HG03354 (cell line): ENCODE data around the gene SLC9A9.

Experiments used
- ATAC-seq: cut with Tn5 transposase; IDR thresholded peaks from one replicate; pipeline ENCODE4 v1.9.1; 2021; ENCODE audit warnings: mild to moderate bottlenecking; ENCODE audit not compliant: unreplicated experiment, poor library complexity, severe bottlenecking

Gene SLC9A9

DNA sequence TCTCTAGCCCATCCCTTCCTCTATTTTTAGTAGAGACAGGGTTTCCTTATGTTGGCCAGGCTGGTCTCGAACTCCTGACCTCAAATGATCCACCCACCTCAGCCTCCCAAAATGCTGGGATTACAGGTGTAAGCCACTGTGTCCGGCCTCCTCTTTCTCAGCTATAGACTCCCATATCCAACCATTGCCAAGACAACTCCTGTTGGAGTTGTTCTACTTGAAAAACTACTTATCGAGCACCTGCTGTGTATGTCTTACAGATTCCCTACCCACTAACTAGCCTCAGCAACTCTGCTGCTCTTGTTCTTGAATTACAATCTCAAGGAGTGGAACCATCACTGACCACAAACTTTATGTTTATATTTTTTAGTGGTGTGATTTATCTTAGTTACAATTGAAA lies 186.6 kb downstream of the SLC9A9 start:
- no peak for ATAC-seq

DNA sequence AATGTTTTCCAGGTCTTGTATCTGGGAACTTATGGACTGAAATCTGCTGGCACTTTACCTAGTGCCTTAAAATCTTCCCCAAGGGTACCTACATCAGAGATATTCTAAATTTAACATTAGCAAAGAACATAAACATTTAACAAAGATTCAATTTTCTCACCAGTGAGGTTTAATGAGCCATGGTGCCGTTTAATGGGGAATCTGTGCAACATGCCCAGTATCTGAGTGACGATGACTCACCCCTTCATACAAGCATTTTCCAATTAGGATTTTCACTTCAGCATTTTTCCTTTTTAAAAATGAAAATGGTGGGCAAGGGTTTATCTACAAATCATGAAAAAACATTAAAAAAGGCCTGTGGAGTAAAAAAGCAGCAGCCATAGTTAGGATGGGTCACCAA lies 189.4 kb downstream of the SLC9A9 start:
- no peak for ATAC-seq

DNA sequence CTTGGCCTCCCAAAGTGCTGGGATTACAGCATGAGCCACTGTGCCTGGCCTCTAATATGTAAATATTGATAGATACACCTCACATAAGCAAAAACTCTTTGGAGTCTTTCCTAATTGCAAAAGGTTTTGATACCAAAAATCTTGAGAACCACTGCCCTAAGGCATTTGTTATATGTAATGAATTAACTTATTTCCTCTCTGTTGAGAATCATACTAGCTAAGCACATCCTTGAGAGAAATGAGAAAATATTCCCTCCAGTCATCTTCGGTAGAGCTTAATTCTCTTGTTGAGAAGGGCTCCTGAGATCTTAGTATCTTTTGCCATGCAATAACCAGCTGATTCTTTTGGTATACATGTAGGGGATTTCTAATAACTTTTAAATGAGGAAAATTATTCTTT lies 190.2 kb downstream of the SLC9A9 start:
- no peak for ATAC-seq

DNA sequence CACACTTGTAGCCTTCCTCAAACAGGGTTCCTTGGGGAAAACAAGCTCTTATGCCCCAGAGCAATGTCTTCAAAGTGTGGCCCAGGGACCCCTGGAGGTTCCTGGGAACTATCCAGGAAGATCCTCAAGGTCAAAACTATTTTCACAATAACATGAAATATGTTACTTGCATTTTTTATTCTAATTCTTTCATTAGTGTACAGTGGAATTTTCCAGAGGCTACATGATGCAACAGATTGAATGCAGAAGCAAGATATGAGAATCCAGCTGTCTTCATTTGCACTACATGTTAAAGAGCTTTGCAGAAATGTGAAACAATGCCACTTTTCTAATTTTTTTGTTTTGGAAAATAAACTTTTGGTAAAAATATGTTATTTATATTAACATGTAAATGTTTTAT lies 190.9 kb downstream of the SLC9A9 start:
- ATAC-seq, result no peak

DNA sequence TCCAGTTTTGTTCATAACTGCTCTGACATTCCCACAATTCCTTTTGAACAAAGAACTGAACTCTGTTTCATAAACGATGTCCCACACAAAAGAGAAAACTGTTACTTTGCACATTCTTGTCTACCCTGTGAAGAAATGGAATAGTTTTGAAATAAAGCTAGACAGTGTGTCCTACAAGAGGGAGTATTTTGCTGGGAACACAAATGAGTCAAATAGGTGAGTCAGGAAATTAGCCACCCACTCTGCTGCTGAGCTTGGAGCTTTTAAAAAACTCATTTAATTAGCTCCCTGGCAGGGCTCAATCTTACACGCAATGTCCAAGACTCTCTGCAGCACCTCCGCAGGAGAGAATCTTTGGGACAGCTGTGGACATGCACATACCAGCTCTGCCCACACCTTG lies 193.4 kb downstream of the SLC9A9 start:
- no peak for ATAC-seq

DNA sequence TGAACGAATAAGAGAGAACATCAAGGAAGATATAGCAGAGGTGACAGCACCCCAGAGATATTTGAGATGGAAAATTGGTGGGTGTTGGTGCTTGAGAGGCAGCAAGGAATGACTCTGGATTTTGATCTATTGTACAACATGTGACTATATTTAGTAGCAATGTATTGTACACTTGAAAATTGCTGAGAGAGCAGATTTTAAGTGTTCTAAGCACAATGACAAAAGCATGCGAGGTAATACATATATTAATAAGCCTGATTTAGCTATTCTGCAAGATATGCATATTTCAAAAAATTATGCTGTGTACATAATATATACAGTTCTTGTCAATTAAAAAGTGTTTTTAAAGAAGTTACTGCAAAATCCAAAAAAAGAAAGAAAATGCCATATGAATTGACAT lies 194.3 kb downstream of the SLC9A9 start:
- ATAC-seq, result no peak

DNA sequence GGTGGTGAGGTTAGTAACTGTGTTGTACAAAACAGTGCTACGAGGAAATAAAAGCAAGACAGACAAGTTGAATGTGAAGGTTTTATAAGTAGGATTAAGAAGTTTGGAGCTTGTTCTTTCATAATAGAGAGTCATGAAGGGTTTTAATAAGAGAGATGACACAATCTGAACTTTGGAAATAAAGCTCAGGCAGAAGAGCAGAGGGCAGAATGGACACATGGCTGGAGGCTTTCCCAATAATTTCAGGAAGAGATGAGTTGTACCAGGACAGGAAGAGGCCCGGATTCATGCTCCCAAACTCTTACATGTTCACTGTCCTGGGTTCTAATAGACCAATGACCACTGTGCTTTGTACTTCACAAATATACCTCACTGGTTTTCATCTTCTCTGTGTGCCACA lies 194.8 kb downstream of the SLC9A9 start:
- ATAC-seq, result no peak

DNA sequence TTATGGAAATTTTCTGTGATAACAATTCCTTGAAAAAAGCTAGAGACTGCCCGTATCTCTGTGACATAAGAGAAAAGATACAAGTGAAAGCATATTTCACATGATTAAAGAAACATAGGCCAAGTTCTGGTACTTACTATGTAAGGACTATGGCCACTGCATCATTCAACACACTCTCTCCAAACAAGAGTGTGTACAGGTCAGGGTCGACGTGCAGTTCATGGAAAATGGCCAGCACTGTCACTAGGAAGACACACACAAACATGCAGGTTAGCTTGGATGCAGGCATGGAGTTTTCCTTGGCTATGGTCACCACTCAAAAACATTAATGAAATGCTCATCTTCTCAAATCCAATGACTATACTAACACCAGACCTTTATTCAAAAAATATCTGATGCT lies 196.2 kb downstream of the SLC9A9 start:
- no peak for ATAC-seq

DNA sequence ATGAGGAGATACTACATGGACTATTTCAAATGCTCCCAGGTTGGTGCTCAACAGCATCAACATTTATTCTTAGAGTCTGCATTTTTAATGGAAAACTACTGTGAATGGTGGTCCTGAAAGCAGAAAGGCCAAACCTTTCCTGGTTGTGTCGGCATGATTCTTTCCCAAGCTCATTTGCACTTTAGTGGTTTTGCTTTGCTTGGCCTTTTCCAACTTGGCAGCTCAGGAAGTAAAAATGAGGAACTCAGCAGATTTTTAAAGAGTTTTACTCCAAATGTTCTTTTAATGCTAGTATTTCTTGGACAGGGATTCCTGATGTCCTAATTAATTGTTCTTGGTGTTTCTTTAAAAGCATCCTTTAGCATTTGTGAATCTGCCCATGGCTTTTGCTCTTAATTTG lies 197.4 kb downstream of the SLC9A9 start:
- ATAC-seq, result no peak

DNA sequence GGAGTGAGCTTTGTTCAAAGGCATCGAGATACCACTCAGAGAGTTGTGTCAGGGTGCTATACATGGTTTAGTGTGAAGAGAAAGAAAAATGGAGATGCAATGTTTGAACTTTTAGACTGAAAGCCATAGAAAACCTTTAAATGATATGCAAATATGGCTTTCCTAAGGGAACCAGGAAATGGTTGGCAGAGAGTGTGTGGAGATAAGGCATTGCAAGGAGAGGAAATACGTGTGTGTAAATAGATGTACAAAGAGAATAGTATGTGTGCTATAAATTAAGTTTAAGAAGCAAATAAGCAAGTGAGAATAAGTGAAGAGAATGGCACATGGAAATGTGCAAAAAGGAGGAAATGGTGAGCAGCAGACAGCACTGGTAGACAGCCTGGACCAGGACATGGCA lies 198.1 kb downstream of the SLC9A9 start:
- no peak for ATAC-seq

DNA sequence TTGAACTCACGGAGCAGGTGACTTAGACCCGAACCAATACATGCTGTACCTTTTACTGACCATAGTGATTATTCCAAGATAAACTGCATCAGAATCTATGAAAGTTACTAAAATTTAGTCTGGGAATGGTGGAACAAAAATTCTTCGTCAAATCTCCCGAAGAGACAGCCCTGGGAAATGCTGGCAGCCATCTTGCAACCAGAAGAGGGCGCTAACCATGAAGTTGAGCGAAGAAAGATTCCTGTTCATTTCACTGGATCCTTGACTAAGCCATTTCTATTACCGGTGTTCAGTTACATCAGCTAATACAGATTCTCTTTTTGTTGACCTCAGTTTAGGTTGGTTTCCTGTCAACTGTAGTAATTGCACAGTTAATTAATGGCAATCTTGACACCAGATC lies 199.6 kb downstream of the SLC9A9 start:
- no peak for ATAC-seq

DNA sequence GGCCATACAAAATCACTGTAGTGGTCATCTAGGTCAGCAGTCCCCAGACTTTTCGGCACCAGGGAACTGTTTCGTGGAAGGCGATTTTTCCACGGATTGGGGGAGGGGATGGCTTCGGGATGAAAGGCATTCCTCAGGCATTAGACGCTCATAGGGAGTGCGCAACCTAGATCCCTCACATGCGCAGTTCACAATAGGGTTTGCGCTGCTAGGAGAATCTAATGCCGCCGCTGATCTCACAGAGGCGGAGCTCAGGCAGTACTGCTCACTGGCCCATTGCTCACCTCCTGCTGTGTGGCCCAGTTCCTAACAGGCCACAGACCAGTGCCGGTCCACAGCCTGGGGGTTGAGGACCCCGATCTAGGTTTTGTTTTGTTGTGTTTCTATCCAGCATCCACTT lies 200.1 kb downstream of the SLC9A9 start:
- no peak for ATAC-seq

DNA sequence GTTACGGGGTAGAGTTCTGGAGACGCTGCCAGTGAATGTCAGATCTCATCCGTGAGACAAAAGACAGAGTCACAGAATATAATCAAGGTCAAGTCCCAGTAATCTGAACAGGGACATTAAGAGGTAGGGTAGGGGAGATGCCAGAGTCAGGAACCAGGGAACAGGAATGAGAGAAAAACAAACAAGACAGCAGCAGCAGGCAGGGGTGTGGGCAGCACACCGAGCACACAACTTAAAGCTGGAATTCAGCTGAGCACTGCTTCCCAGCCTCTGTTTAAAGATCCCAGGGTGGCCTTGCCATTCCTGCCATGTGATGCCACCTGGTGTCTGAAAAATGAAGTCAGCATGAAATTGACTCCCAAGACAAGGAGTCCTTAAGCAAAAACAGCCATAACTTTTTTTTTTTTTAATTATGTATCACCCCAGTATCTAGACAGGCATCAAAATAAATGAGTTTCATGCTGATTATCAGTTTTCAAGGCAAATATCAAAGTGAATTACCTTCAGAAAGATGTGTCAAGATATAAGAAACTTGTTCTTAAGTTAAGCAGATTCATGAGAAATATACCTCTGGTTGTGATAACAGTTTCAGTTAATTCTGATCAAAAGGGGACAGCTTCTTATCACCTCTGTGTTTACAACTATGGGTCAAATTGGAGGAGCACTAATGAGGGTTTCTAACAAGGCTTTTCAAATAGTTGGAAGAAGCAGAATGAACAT lies 203.7 kb downstream of the SLC9A9 start:
- ATAC-seq, result no peak

DNA sequence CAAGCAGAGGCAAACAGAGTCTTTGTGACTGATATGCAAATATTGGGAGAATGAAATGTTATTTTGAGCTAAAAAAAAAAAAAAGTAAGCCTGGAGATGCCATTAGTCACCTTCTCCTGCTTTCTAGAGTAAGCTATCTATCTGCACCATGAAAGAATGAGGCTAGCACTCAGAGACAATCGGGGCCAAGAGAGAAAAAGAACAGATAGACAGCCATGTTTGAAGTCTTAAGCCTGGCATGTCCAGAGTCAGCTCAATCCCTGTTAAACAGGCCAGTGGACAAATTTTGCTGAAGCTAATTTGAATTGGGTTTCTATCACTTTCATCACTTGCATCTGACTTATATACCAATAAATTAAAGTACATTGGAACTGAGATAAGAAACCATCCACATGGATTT lies 204.4 kb downstream of the SLC9A9 start:
- no peak for ATAC-seq

DNA sequence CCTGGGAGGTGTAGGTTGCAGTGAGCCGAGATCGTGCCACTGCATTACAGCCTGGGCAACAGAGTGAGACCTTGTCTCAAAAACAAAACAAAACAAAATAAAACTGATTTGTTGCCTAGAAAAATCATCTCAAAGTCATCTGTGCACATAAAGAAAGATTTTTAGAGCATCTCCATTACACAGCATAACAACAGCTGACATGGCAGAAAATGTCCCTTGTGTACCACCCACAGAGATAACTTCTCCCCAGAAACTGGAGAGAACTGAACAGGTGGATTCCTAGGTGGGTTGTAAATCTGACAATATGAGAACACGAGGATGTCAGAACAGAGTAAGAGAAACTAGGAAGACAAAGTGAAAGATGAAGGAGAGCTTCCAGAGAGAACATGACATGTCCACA lies 207.5 kb downstream of the SLC9A9 start:
- no peak for ATAC-seq

DNA sequence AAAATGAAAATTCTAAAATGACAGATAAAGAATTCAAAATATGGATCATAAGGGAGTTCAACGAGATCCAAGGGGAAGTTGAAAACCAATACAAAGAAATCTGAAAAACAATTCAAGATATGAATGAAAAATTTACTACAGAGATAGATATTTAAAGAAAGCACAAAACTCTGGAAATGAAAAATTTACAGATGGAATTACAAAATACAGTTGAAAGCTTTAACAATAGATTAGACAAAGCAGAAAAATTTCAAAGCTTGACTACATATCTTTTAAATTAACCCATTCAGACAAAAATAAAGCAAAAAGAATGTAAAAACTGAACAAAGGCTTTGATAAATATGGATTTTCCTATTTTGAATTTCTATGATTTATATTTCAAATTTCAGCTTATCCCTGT lies 211.1 kb downstream of the SLC9A9 start:
- ATAC-seq, result no peak

DNA sequence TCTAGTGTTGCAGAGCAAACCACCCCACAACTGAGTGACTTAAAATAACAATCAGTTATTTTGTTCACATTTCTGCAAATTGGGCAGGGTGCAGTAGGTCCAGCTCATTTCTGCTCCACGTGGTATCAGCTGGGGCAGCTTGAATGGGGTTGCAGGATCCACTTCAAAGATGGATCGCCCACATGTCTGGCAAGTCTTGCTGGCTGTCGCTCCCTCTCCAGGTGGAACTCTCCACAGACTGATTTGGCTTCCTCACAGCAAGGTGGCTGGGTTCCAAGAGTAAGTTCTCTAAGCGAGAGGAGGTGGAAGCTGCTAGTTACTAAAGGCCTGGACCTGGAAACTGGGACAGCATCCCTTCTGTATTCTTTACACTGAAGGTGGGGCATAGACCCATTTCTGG lies 213.3 kb downstream of the SLC9A9 start:
- no peak for ATAC-seq

DNA sequence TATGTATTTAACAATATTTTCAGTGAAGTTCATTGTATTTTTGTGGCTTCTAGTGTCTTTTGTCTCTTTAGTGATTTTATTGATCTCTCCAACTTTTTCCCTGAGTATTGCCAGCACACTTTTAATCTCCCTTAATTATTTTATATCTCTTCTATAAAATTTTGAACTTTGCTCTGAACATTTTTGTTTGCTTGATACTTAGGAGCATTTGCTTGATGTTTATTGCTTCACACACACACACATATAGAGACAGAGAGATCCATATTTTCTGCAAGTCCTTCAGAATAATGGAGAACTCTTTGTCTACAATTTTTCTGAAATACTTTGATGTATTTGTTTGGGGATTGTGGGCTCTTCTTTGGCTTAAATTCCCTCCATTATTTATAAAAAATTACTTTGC lies 213.8 kb downstream of the SLC9A9 start:
- ATAC-seq, result no peak

DNA sequence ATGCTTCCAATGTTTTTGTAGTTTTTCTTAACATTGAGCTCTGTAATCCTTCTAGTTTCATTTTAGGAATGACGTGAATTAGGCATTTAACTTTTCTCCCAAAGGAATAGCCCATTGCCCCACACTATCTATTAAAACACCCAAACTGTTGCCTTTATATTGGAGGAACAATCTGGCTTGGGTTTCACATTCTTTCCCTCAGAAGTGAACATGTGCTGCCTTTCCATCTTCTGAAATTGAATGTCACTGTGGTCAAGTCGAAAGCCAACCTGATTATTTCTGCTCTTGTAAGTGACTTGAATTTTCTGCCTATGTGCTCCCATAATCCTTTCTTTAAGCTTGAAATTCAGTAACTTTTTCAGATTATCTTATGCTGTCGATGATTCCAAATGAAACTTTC lies 214.5 kb downstream of the SLC9A9 start:
- no peak for ATAC-seq

DNA sequence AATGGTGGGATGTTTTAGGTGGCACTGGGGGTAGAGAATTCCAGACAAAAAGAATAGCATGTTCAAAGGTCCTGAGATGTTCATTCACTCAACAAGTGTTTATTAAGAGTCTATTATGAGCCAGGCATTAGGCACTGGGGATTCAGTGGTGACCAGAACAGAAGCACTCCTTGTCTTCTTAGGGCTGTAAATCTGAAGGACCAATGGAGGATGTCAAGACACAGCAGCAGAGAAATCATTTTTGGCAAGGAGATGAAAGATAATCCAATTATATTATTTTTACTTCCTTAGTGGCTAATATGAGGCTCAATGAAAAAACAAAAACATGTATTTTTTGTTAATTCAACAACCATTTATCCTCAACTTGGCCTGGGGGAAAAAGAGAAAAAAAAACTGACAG lies 218.5 kb downstream of the SLC9A9 start:
- ATAC-seq, result no peak

DNA sequence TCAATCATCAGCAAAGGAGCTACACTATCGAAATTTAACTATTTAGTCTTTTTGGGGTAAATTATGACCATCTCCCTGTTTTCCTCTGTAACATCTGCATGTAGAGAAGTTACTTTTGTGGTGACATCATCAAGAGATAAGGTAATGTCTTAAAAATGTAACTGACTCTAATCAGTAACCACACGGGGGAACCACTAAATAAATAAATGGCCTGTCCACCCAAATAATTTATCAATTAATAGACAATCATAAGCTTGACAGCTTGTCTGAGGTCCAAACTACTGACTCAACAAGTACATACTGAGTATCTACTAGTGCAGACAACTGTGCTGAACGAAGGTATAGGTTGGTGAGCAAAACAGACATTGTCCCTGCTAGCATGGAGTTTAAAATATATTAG lies 219.3 kb downstream of the SLC9A9 start:
- ATAC-seq, result no peak

DNA sequence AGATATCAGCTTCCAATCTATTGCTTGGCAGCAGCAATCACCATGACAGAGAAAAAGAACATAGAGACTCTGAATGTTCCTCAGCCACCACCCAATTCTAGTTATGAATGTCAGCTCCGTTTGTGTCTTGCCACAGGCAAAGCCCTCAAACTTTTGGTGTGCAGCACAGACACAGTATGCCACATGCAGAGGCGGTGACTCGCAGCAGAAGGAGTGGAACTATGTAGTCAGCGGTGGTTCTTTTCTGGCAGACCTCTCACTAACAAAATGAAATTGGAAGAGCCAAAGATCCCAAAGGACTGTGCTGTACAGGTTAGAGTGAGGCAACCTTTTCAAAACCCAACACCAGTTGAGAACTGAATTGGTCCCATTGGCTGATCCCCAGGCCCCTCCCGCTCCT lies 220.9 kb downstream of the SLC9A9 start:
- ATAC-seq, result no peak
